ENCODE results near the gene STX4.

STX4 gene

GRCh38 chr16:31085411-31085810 lies 52.1 kb downstream of the STX4 start:
- DNase-seq = no peak

GRCh38 chr16:31085873-31086628 lies 52.7 kb downstream of the STX4 start:
- DNase-seq = no peak

DNA sequence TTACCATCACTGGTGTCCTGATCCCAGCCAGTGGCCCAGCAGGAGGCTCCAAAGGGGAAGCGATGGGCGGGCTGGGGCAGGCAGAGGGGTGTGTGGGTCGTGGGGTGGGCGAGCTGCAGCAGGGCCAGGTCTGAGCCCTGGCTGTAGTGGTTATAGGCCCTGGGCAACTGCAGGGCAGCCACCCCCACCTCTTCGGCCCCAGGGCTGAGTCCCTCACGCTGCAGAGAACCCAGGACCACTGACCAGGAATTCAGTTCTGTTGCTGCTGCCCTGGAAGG lies 53.2 kb downstream of the STX4 start:
- no peak for DNase-seq

GRCh38 chr16:31087481-31087880 lies 54.1 kb downstream of the STX4 start:
- DNase-seq = no peak

DNA sequence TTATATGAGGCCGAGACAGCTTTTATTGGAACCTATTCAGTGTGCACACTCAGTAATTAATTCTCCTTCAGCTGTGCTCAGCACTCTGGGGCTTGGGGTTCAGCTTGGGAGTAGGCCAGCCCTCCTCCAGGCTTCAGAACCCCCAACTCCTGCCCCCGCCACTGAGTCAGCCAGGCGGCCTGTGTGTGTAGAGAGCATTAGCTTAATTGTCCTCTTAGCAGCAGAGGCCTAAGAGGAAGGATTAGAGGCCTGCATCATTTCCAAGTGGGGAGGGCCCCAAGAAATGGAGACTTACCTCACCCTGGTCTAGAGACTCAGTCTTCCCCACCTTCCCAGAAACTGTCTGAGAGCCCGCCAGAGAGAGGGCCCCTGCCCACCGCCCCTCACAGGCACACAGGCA lies 54.6 kb downstream of the STX4 start:
- no peak for DNase-seq

GRCh38 chr16:31088459-31089183 lies 55.3 kb downstream of the STX4 start, which contains the start of gene PRSS53:
TSS of gene PRSS53 (minus strand) at chr16:31088943. CDS start at chr16:31088809, 134 bp downstream.
- no peak for DNase-seq

- DNase-seq = no peak
Measured at GRCh38 chr16:31089199-31089598, 55.8 kb downstream of the STX4 start.
